ENCODE results near the gene IFT88.

DNA sequence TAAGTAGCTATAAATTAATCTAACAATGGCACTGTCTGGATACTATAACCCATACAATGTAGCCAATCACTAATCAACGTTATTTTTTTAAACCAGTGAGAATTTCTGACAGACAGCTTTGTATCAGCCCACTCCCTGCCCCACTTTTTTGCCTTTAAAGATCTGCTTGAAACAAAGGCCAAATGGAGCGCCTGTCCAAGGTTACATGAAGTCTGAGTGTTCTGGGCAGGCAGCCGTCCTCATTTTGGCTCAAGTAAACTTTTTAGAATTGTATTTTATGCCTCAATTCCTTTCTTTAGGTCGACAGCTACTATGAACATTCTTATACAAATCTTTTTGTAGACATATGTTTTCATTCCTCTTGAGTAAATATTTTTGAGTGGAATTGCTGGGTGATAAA lies 6.2 kb downstream of the IFT88 start:
- TF ChIP-seq, protein P1, sequence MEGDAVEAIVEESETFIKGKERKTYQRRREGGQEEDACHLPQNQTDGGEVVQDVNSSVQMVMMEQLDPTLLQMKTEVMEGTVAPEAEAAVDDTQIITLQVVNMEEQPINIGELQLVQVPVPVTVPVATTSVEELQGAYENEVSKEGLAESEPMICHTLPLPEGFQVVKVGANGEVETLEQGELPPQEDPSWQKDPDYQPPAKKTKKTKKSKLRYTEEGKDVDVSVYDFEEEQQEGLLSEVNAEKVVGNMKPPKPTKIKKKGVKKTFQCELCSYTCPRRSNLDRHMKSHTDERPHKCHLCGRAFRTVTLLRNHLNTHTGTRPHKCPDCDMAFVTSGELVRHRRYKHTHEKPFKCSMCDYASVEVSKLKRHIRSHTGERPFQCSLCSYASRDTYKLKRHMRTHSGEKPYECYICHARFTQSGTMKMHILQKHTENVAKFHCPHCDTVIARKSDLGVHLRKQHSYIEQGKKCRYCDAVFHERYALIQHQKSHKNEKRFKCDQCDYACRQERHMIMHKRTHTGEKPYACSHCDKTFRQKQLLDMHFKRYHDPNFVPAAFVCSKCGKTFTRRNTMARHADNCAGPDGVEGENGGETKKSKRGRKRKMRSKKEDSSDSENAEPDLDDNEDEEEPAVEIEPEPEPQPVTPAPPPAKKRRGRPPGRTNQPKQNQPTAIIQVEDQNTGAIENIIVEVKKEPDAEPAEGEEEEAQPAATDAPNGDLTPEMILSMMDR (IDR thresholded peaks at IDR 0.05): no peak
- no peak for TF ChIP-seq POLR2A (IDR thresholded peaks at IDR 0.05)
